T-cell (primary cell): ENCODE data around the gene SDE2. TPM values are rescaled to one million over a fixed set of nuclear protein-coding genes. Genes with fewer than 3 reads are reported as not detected.

Source experiments
- ATAC-seq, 4 experiments: fragments of 200-7000 bp in 3 of 4; fragments of 150-1000 bp in 1 of 4; cut with Tn5 transposase; replicated peaks in 1 of 4; 1 replicate in 3 of 4; 2 replicates in 1 of 4; pipeline ENCODE4 v1.10.0; 2021; ENCODE audit warnings: moderate library complexity in 3 of 4, mild to moderate bottlenecking in 2 of 4, moderate number of reproducible peaks in 1 of 4
- CTCF ChIA-PET, 2 donors: fragments of 300-600 bp; sonication (Branson Sonifier 250); formaldehyde crosslinking; loops; one replicate each; lab custom pipeline; 2022; ENCODE audit warnings: antibody characterized with exemption in 2 of 2; lab: Charles Lee
- POLR2A ChIA-PET, 2 donors: fragments of 300-600 bp; sonication (Branson Sonifier 250); formaldehyde crosslinking; loops; one replicate each; lab custom pipeline; 2022; ENCODE audit warnings: antibody characterized with exemption in 2 of 2; lab: Charles Lee
- DNase-seq, 35 experiments: peaks; one replicate each; pipeline versions ENCODE4 v3.0.0 to v3.0.0-alpha.2; 2013 to 2023
- H3K27ac ChIP-seq: one replicate; pipeline ENCODE4 v1.5.1; 2013; ENCODE audit warnings: low read length
- H3K27me3 ChIP-seq, 2 experiments: replicated peaks in 1 of 2; 1 replicate in 1 of 2; 2 replicates in 1 of 2; pipeline versions ENCODE4 v1.6.1 to v1.7.0; 2013; ENCODE audit warnings: low read length in 1 of 2, mixed read lengths in 1 of 2; ENCODE audit not compliant: control insufficient read depth in 2 of 2, insufficient read depth in 2 of 2; ENCODE audit errors: extremely low read depth in 1 of 2
- H3K36me3 ChIP-seq, 2 donors: 1 replicate in 1 of 2; 2 replicates in 1 of 2; pipeline versions ENCODE4 v1.6.1 to v1.7.0; 2013; ENCODE audit warnings: low read length in 1 of 2; ENCODE audit not compliant: control insufficient read depth in 2 of 2, insufficient read depth in 1 of 2; ENCODE audit errors: extremely low read depth in 1 of 2
- H3K4me1 ChIP-seq, 2 experiments: 1 replicate in 1 of 2; 2 replicates in 1 of 2; pipeline versions ENCODE4 v1.6.1 to v1.7.0; 2013; ENCODE audit warnings: low read length in 2 of 2, mixed read lengths in 1 of 2; ENCODE audit not compliant: insufficient read depth in 2 of 2, control insufficient read depth in 1 of 2; ENCODE audit errors: extremely low read depth in 1 of 2
- H3K4me3 ChIP-seq, 2 donors: 1 replicate in 1 of 2; 2 replicates in 1 of 2; pipeline versions ENCODE4 v1.5.1 to v1.7.0; 2013; ENCODE audit warnings: mild to moderate bottlenecking in 2 of 2, low read length in 1 of 2, moderate library complexity in 1 of 2; ENCODE audit not compliant: control insufficient read depth in 1 of 2; ENCODE audit errors: extremely low read depth in 1 of 2
- H3K9me3 ChIP-seq: 2 replicates; pipeline ENCODE4 v1.7.0; 2013
- H3K27ac Mint-ChIP-seq, 2 donors: one replicate each; pipeline ENCODE4 v1.8.0; 2020 to 2021; ENCODE audit warnings: mild to moderate bottlenecking in 2 of 2, mixed read lengths in 2 of 2
- H3K27me3 Mint-ChIP-seq, 2 donors: one replicate each; pipeline ENCODE4 v1.8.0; 2021 to 2022; ENCODE audit warnings: mixed read lengths in 2 of 2
- H3K36me3 Mint-ChIP-seq: one replicate; pipeline ENCODE4 v1.8.0; 2021; ENCODE audit warnings: mixed read lengths
- H3K4me1 Mint-ChIP-seq, 3 donors: one replicate each; pipeline ENCODE4 v1.8.0; 2020 to 2022; ENCODE audit warnings: mixed read lengths in 3 of 3, mild to moderate bottlenecking in 1 of 3
- H3K4me3 Mint-ChIP-seq, 3 donors: one replicate each; pipeline ENCODE4 v1.8.0; 2020 to 2022; ENCODE audit warnings: mild to moderate bottlenecking in 3 of 3, mixed read lengths in 3 of 3, moderate library complexity in 3 of 3
- H3K9me3 Mint-ChIP-seq, 3 donors: one replicate each; pipeline ENCODE4 v1.8.0; 2020 to 2022; ENCODE audit warnings: mixed read lengths in 3 of 3
- WGBS: methylation state at CpG from one replicate; pipeline ENCODE4 v1.1.5; 2013; ENCODE audit warnings: missing lambda C conversion rate; ENCODE audit not compliant: insufficient coverage; 5-methylcytosine and 5-hydroxymethylcytosine counted together
- total RNA-seq, 35 experiments: library from RNA in 6 of 35; stranded (reverse) in 6 of 35; fragments of 120-200 nt in 1 of 35; gene quantifications; one replicate each; pipeline versions ENCODE4 v1.2.1 to v1.2.4 and lab custom pipeline; 2013 to 2026

Gene SDE2
- total RNA-seq, 5 donors from 2014 or later (not counting 1 experiment from before 2014, with no cell fraction given), result 19.6 to 36.1 (median 21.8) TPM

DNA sequence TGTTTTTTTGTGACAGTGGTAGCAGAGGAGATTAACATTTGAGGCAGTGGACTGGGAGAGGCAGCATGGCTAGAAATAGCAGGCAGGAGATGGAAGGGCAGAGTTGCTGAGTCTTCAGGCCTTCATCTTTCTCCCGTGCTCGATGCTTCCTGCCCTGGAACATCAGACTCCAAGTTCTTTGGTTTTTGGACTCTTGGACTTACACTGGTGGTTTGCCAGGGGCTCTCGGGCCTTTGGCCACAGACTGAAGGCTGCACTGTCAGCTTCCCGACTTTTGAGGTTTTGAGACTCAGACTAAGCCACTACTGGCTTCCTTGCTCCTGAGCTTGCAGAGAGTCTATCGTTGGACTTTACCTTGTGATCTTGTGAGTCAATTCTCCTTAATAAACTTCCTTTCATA is 33.9 kb downstream of the SDE2 start:
- ChIA-PET CTCF (interaction anchor here in 1 of 2 donors (0.6 kb wide), 2 partner anchors 24 to 487 kb away, joined by 5 to 6 read pairs; no protein-coding TSS in a partner anchor), POLR2A (no interaction called here)
- H3K4me3 ChIP-seq, result no peak overlapping the region
- H3K36me3 ChIP-seq, result no peaks in the 10 kb centered on the region
- no peak overlapping the region for H3K27ac ChIP-seq
- Mint-ChIP-seq H3K4me3 (no peak overlapping the region), H3K9me3 (no peaks in the 10 kb centered on the region), H3K4me1 (no peaks in the 10 kb centered on the region), H3K36me3 (no peaks in the 10 kb centered on the region), H3K27ac (no peak overlapping the region), H3K27me3 (peaks cover 0 to 3% of the 10 kb centered on the region in 2 donors)
- WGBS, result 89% methylated on average over 4 of the region's 5 CpGs
- H3K4me1 ChIP-seq, result peaks cover 0 to 6% of the 10 kb centered on the region in 2 experiments
- peaks cover 0 to 16% of the 10 kb centered on the region in 2 experiments for H3K27me3 ChIP-seq
- ATAC-seq (no peak), DNase-seq (no peak)
- no peaks in the 10 kb centered on the region for H3K9me3 ChIP-seq

DNA sequence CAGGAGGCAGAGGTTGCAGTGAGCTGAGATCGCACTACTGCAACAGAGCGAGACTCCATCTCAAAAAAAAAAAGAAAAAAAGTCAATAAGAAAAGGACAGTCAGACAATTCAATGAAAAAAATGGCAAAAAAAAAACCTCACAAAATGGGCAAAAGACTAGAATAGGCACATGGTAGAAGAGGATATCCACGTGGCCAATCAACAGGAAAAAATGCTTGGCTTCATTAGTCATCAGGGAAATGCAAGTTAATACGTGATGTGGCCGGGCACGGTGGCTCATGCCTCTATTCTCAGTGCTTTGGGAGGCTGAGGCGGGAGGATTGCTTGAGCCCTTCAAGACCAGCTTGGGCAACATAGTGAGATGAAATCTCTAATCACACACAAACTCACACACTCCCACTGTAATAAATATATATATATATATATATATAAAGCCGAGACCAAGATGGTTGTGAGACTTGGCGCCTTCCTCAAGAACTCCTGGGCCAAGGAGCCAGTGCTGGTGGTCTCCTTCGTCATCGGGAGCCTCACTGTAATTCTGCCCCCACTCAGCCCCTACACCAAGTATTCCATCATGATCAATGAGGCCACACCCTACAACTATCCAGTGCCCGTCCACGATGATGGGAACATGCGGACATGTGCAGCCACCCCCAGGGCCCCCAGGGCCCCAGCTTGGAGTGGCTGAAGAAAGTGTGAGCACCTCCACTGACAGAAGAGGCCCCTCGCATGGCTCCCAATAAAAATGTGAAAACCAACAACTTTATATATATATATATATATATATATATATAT is 35.2 kb downstream of the SDE2 start:
- ATAC-seq, result no peak

DNA sequence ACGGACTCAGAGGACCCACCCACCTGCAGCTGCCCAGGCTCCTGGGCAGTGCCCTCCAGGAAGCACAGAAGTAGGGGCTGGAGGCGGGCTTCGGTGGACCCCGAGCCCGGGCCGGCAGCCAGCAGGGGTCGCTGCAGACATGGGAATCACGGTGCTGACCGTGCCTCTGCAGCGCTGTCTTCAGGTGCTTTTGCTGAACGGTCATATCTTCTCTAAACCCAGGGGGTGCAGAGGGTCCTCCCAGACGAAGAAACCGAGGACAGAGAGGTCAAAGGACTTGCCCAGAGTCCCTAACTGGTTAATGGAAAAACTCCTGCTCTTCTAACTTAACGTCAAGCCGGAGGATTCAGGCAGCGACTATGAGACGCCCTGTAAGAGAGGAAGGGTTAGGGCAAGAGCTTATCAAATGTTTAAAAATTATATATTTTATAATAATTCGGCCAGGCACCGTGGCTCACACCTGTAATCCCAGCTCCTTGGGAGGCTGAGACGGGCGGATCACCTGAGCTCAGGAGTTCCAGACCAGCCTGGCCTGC is 36.6 kb downstream of the SDE2 start:
- WGBS, result 14% methylated on average over 11 of the region's 21 CpGs
- Histone ChIP-seq H3K27me3 (peaks cover 0 to 13% of the 10 kb centered on the region in 2 experiments), H3K9me3 (no peaks in the 10 kb centered on the region), H3K4me3 (no peak overlapping the region), H3K4me1 (peaks cover 0 to 12% of the 10 kb centered on the region in 2 experiments), H3K27ac (no peak overlapping the region), H3K36me3 (no peaks in the 10 kb centered on the region)
- Mint-ChIP-seq H3K27ac (no peak overlapping the region), H3K4me1 (peaks cover 0 to 3% (median 0%) of the 10 kb centered on the region in 3 donors), H3K27me3 (peaks cover 0 to 3% of the 10 kb centered on the region in 2 donors), H3K9me3 (no peaks in the 10 kb centered on the region), H3K4me3 (peak overlapping the region in 1 of 3 donors; percentile 5), H3K36me3 (no peaks in the 10 kb centered on the region)
- peak; percentile 55 to 79 (median 69) for ATAC-seq
- peak in 32 of 35 experiments; percentile 7 to 67 (median 42) for DNase-seq
- CTCF ChIA-PET, result interaction anchor here (0.7 to 1.2 kb wide), 4 partner anchors 10 to 1477 kb away, joined by 3 read pairs; no protein-coding TSS in a partner anchor
- POLR2A ChIA-PET, result interaction anchor here in 1 of 2 donors (0.6 kb wide), 1 partner anchor 300 kb away, joined by 3 read pairs; no protein-coding TSS in a partner anchor

More for the DNA sequence above, 35.2 kb downstream of the SDE2 start:
- Histone ChIP-seq H3K27me3 (peaks cover 0 to 12% of the 10 kb centered on the region in 2 experiments), H3K9me3 (no peaks in the 10 kb centered on the region), H3K27ac (no peak overlapping the region), H3K4me3 (no peak overlapping the region), H3K36me3 (no peaks in the 10 kb centered on the region), H3K4me1 (peaks cover 0 to 6% of the 10 kb centered on the region in 2 experiments)
- 73% methylated on average over 3 of the region's 15 CpGs for WGBS
- ChIA-PET POLR2A (no interaction called here), CTCF (interaction anchor here (0.7 to 1.2 kb wide), 3 partner anchors 18 to 23 kb away, joined by 3 to 4 read pairs (median 3); no protein-coding TSS in a partner anchor)
- Mint-ChIP-seq H3K36me3 (no peaks in the 10 kb centered on the region), H3K4me3 (no peak overlapping the region), H3K27me3 (peaks cover 0 to 3% of the 10 kb centered on the region in 2 donors), H3K9me3 (no peaks in the 10 kb centered on the region), H3K4me1 (peaks cover 0 to 3% (median 0%) of the 10 kb centered on the region in 3 donors), H3K27ac (no peak overlapping the region)
- DNase-seq, result no peak

DNA sequence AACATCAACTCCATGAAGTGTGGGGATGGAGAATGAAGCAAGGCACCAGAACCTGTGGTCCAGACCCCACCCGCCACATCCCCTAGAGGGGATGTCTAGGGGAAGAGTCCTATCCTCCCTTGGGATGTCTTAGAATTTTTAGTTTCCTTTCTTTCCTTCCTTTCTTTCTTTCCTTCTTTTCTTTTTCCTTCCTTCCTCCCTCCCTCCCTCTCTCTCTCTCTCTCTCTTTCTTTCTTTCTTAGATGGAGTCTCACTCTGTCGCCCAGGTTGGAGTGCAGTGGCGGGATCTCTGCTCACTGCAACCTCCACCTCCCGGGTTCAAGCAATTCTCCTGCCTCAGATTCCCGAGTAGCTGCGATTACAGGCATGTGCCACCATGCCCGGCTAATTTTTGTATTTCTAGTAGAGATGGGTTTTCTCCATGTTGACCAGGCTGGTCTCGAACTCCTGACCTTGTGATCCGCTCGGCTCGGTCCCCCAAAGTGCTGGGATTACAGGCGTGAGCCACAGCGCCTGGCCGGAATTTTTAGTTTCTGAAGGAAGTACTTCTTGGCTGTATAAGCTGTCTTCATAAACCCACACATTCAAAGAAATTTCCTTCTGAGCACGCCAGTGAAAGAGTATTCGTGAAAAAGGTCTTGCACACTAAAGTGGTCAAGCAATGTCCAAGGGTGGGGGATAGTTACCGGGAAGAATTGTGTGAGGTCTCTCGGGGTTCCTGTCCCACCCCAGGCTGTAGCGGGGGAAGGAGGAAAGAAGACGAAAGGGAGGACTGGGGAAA is 37.3 kb downstream of the SDE2 start:
- DNase-seq (no peak), ATAC-seq (no peak)
- CTCF ChIA-PET, result interaction anchor here (0.6 to 1.0 kb wide), 4 partner anchors 10 to 1477 kb away, joined by 3 read pairs; no protein-coding TSS in a partner anchor
- Histone ChIP-seq H3K9me3 (no peaks in the 10 kb centered on the region), H3K27me3 (peaks cover 0 to 13% of the 10 kb centered on the region in 2 experiments), H3K27ac (no peak overlapping the region), H3K4me1 (peaks cover 0 to 12% of the 10 kb centered on the region in 2 experiments), H3K36me3 (no peaks in the 10 kb centered on the region), H3K4me3 (no peak overlapping the region)
- Mint-ChIP-seq H3K27me3 (peaks cover 0 to 3% of the 10 kb centered on the region in 2 donors), H3K4me3 (peak overlapping the region in 1 of 3 donors; percentile 5), H3K27ac (no peak overlapping the region), H3K9me3 (no peaks in the 10 kb centered on the region), H3K36me3 (no peaks in the 10 kb centered on the region), H3K4me1 (peaks cover 0 to 3% (median 0%) of the 10 kb centered on the region in 3 donors)
- WGBS, result 78% methylated on average over 4 of the region's 20 CpGs
- POLR2A ChIA-PET, result no interaction called here

- H3K4me1 ChIP-seq, result peaks cover 0 to 12% of the 10 kb centered on the region in 2 experiments
- Mint-ChIP-seq H3K27ac (no peak overlapping the region), H3K9me3 (no peaks in the 10 kb centered on the region), H3K36me3 (no peaks in the 10 kb centered on the region), H3K4me3 (no peak overlapping the region), H3K27me3 (peaks cover 4 to 11% of the 10 kb centered on the region in 2 donors), H3K4me1 (peaks cover 0 to 3% (median 0%) of the 10 kb centered on the region in 3 donors)
- ChIA-PET CTCF (interaction anchor here in 1 of 2 donors (0.6 kb wide), 1 partner anchor 479 kb away, joined by 3 read pairs; no protein-coding TSS in a partner anchor), POLR2A (no interaction called here)
- peaks cover 0 to 22% of the 10 kb centered on the region in 2 experiments for H3K27me3 ChIP-seq
- no peaks in the 10 kb centered on the region for H3K36me3 ChIP-seq
- H3K4me3 ChIP-seq, result no peak overlapping the region
- 80% methylated on average over 1 of the region's 3 CpGs for WGBS
- no peaks in the 10 kb centered on the region for H3K9me3 ChIP-seq
- no peak overlapping the region for H3K27ac ChIP-seq
- no peak for ATAC-seq
- no peak for DNase-seq
Observed at GRCh38 chr1:225958041-225958440, 41.1 kb downstream of the SDE2 start.
